HG03139 (cell line): ENCODE results near the gene DNTT.

ENCODE experiments used
- ATAC-seq: cut with Tn5 transposase; IDR thresholded peaks from one replicate; pipeline ENCODE4 v1.9.1; 2021; ENCODE audit not compliant: unreplicated experiment

The DNTT gene

GRCh38 chr10:96304230-96304629, at the start of gene DNTT:
TSS of gene DNTT (plus strand) at chr10:96304434. CDS start at chr10:96304498, 64 bp downstream.
- no peak for ATAC-seq

GRCh38 chr10:96254976-96255375, 49.3 kb upstream of the DNTT start:
- no peak for ATAC-seq

GRCh38 chr10:96255549-96256333, 48.5 kb upstream of the DNTT start:
- no peak for ATAC-seq

- no peak for ATAC-seq
These were observed 46.3 kb upstream of the DNTT start for GRCh38 chr10:96257944-96258343.

GRCh38 chr10:96259150-96259549, 45.1 kb upstream of the DNTT start:
- ATAC-seq: no peak

- no peak for ATAC-seq
These were observed 44.2 kb upstream of the DNTT start for GRCh38 chr10:96260014-96260413.

DNA sequence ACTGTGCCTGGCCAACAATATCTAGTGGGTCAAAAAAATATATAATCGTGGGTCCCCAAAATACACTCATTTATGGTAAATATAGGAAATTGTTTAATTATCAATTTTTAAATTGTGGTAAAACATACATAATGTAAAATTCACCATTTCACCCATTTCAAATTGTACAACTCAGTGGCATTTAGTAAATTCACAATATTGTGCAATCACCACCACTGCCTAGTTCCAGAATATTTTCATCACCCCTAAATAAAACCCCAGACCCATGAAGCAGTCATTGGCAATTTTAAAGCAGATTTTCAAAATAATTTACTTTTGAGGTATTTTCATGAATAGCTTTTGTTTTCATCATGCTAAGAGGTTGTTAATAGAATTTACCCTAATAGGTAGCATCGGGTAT, 43.1 kb upstream of the DNTT start:
- no peak for ATAC-seq

DNA sequence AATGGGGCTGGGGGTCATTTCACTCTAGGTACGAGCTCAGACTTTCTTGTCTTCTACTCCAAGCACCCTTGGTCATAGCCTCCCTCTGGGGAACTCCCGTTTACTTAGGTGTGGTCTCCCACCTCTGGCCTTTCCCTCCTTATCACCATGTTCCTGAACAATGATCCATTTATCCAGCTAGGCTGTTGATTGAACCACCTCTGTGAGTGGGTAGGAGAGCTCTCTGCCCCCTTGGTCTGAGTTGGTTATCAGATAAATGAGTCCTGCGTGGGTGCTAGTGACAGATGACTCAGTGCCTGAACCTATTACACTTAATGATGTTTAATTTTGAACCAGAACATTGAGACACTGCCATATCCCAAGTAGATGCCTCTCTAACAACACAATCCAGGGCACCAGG, 42.3 kb upstream of the DNTT start:
- no peak for ATAC-seq

GRCh38 chr10:96263176-96263575, 41.1 kb upstream of the DNTT start:
- ATAC-seq: no peak

GRCh38 chr10:96263669-96264068, 40.6 kb upstream of the DNTT start:
- ATAC-seq: no peak

- ATAC-seq: no peak
These were observed 39.3 kb upstream of the DNTT start for GRCh38 chr10:96264938-96265337.

GRCh38 chr10:96266118-96266770, 38.0 kb upstream of the DNTT start:
- no peak for ATAC-seq

DNA sequence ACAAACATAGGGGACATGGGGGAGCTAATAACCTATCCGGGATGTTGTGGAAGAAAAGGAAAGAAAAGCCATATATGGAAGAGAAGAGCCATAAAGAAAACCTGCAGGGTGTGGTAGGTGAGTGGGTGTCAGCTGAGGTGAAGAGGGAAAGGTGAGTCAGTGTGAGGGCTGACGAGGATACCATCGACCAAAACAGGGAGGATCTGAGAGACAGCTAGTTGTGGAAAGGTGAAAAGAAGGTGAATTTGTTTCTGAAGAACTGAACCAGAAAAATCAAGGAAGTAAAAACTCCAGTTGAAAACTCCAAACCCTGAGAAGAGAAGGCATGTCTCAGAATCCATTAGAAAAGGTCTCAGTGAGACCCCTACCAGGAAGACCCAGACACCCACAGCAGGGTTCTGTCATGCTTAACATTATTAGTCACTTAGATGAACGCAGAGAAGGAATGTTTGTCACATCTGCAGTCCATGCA, 37.0 kb upstream of the DNTT start:
- ATAC-seq: no peak

DNA sequence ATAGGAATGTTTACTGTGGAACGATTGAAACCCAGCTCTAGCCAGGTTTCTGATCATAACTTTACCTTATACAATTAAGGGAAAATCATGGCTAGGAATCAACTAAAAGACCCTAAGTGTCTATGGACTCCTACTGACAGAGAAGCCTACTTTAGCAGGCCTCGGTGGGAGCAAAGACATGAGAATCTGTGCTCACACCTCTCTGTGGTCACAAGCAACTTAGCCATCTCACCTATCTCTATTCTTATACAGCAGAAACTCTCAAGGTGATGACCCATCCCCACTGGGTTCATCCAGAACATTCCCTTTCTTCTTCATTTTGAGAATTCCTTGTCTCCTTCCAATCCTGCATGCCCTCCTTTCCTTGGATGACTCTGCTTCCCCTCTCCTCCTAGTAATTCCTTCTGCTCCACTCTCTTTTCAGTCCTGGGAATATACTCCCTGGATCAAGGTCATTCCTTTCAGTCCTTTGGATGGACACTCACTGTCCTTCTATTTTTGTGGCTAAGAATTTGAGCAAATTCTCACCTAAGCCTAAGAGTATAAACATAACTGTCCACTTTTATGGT, 35.8 kb upstream of the DNTT start:
- no peak for ATAC-seq

- ATAC-seq: no peak
These were observed 34.6 kb upstream of the DNTT start for GRCh38 chr10:96269438-96270300.

DNA sequence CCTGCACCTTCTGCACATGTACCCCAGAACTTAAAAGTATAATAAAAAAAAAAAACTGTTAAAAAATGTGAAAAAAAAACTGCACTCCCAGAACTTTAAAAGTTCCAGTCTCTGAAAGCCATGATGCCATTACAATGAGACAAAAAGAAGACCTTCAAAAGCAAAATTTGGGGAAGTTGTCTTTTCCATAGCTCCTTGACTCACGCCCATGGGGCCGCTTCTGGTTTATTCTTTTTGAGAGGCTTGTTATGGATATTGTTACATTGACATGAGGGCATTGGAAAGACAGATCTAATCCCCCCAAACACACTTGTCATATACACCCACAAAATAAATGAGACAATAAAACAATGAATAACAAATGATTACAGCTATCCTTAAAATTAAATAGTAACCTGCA, 33.7 kb upstream of the DNTT start:
- ATAC-seq: no peak

GRCh38 chr10:96271016-96271815, 33.0 kb upstream of the DNTT start, which contains the start of gene BLNK:
TSS of gene BLNK (minus strand) at chr10:96271569. CDS start at chr10:96271398, 171 bp downstream.
- ATAC-seq: peak; percentile 64

DNA sequence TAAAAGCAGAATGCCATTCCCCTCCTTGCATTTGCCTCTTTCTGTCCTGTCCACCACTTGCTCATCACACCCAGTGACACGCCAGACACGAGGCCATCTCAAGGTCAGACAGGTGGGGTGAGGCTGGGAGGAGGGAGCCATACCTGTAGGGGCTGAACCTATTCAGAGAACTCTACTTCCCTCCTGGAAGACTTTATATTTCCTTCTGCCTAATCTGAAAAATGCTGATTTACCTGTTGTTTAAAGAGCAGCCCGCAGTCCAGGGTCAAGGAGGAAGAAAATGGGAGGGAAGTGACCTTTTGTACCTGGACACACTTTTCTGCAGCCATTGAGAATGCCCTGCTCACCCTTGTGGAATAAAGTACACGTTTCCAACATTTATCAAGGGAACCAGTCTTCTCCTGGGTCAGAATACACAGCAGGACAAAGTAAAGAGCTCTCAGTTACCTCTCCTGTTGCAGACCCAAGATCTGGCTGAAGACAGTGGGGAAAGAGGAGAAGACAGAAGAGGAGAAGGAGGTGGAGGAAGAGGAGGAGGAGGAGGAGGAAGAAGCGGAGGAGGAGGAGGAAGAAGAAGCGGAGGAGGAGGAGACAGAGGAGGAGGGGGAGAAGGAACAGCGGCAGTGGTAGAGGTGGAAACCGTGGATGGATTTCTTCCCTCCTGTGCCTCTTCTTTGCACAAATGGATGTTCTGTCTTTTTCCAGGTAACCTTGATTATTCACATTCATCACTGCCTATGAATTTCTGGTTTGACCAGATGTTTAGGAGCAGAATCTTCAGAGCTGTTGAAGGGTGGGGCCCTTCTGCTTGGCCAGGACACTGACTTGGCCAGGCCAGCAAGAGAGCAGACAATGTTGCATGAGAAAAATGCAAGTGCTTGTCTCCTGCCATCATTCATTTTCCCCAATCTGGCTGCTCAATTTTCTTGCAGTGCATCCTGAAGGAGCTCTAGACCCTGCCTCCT, 31.6 kb upstream of the DNTT start:
- no peak for ATAC-seq
